MG63 (cell line): ENCODE measurements around the gene PWP2. TPM values are rescaled to one million over a fixed set of nuclear protein-coding genes. Genes with fewer than 3 reads are reported as not detected.
"Not testable (repeated sequence)": the region's sequence is repeated elsewhere in the genome, so short reads cannot be mapped to it uniquely, and the experiment has no call there.

ENCODE experiments used
- DNase-seq: peaks from one replicate; pipeline ENCODE4 v3.0.0-alpha.2; 2020
- H3K27me3 ChIP-seq: fragments of 250-450 bp; sonication (Bioruptor Pico); 2 replicates; pipeline ENCODE4 v1.5.1; 2020; ENCODE audit warnings: mild to moderate bottlenecking, moderate library complexity
- H3K36me3 ChIP-seq: fragments of 250-450 bp; sonication (Bioruptor Pico); 2 replicates; pipeline ENCODE4 v1.5.1; 2020; ENCODE audit warnings: mild to moderate bottlenecking, moderate library complexity
- H3K4me3 ChIP-seq: fragments of 250-450 bp; sonication (Bioruptor Pico); 2 replicates; pipeline ENCODE4 v1.5.1; 2020; ENCODE audit warnings: mild to moderate bottlenecking, moderate library complexity
- H3K9me3 ChIP-seq: fragments of 250-450 bp; sonication (Bioruptor Pico); 2 replicates; pipeline ENCODE4 v1.5.1; 2020; ENCODE audit warnings: mild to moderate bottlenecking, moderate library complexity
- total RNA-seq: library from RNA; depleted of rRNA; stranded (reverse); fragments of >200 nt; shearing (Covaris generic); gene quantifications from 2 replicates; pipeline ENCODE4 v1.2.3, GENCODE V29; 2014; ENCODE audit warnings: low replicate concordance; rRNA removed

PWP2 gene
- total RNA-seq, 1 experiment from 2014 or later = 51.7 TPM

DNA sequence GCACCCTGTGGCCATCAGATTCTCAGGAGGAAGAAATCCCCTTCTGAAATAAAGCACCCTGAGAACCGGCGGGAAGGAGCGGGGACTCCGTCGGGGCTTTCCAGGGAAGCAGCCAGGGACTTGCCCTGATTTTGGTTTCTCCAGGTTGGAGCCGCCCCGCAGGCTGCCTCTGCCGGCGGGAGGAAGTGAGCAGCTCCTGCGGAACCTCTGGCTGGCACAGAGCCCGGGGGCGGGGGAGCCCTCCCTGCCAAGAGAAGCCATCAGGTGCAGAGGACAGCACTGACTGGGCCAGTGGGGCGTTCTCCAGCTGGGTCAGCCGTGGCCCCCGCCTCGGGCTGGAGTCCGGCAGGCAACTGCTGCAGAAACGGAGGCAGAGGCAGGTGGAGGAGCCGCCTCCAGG lies 65.5 kb downstream of the PWP2 start:
- not testable (repeated sequence) for H3K36me3 ChIP-seq, DNase-seq

DNA sequence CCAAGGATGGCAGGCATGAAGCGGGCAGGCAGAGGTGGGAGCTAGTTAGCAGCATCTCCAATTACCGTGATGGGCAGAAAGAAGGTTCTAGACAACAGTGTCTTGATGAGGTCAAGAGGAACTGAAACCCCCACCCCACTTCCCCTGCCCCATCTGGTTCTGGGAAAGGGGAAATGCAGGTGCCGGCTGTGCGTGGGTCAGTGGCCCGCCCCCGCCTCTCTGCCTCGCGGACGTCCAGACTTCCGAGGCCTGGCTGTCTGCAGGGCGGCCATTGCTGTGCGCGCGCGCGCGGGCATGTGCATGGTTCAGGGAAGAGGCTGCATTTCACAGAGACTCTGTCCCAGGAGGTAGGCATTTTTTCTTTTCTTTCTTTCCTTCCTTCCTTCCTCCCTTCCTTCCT lies 68.0 kb downstream of the PWP2 start:
- H3K4me3 ChIP-seq, H3K36me3 ChIP-seq, DNase-seq, H3K9me3 ChIP-seq, H3K27me3 ChIP-seq: not testable (repeated sequence)

More for the DNA sequence above, 65.5 kb downstream of the PWP2 start:
- H3K27me3 ChIP-seq, H3K9me3 ChIP-seq, H3K4me3 ChIP-seq: not testable (repeated sequence)

DNA sequence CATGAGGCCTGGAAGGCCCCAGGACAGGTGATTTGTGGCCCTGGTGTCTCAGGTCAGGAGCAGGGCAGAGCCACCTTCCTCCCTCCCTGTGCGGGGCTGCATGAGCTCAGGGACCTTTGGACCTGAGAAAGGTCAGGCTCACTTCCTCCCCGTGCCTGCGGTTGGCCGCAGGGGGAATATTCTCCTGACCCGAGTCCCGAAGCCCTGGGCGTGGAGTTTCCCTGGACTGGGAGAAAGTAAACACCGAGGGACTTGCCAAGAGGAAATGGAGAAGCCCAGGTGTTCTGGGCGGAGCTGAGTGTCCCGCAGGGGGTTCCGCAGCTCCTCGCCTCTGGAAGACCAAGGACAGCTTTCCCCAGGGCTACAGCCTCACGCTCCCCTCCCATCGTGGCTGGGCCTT lies 68.9 kb downstream of the PWP2 start:
- H3K9me3 ChIP-seq, H3K27me3 ChIP-seq, H3K36me3 ChIP-seq, DNase-seq, H3K4me3 ChIP-seq: not testable (repeated sequence)

Other genes with a start within 250 kb of the PWP2 start
- 23.3 and 45.1 TPM in 2 replicates for gene AGPAT3, start 242.2 kb upstream of the PWP2 start, total RNA-seq
- gene TRAPPC10, start 95.1 kb upstream of the PWP2 start, total RNA-seq = 18.3 and 33.7 TPM in 2 replicates
- 41.1 and 42.6 TPM in 2 replicates for gene GATD3, start 26.3 kb downstream of the PWP2 start, total RNA-seq
- gene ICOSLG, start 133.5 kb downstream of the PWP2 start, total RNA-seq = 0.10 and 0.30 TPM in 2 replicates
- not detected in 2 replicates for gene DNMT3L, start 154.5 kb downstream of the PWP2 start, total RNA-seq
- gene AIRE, start 178.5 kb downstream of the PWP2 start, total RNA-seq = not detected in 2 replicates
- gene PFKL, start 192.7 kb downstream of the PWP2 start, total RNA-seq = 111 and 175 TPM in 2 replicates
- 24.3 and 34.9 TPM in 2 replicates for gene CFAP410, start 232.0 kb downstream of the PWP2 start, total RNA-seq
- 0.13 TPM in 1 of 2 replicates, not detected in the other for gene TRPM2, start 246.2 kb downstream of the PWP2 start, total RNA-seq